ENCODE data around the gene FOXM1.

Gene FOXM1

GRCh38 chr12:2826721-2827515 is 50.1 kb downstream of the FOXM1 start:
- H3K4me3 ChIP-seq (ENCODE audit: low read depth, low read length): no peak overlapping the region
- TF ChIP-seq CTCF (IDR thresholded peaks at IDR 0.05; ENCODE audit: low read depth, low read length): no peak

GRCh38 chr12:2826036-2826435 is 50.9 kb downstream of the FOXM1 start:
- no peak for TF ChIP-seq CTCF (IDR thresholded peaks at IDR 0.05; ENCODE audit: low read depth, low read length)
- no peak overlapping the region for H3K4me3 ChIP-seq (ENCODE audit: low read depth, low read length)

- no peak overlapping the region for H3K4me3 ChIP-seq (ENCODE audit: low read depth, low read length)
- TF ChIP-seq CTCF (IDR thresholded peaks at IDR 0.05; ENCODE audit: low read depth, low read length): no peak
These were observed 51.8 kb downstream of the FOXM1 start for GRCh38 chr12:2825132-2825531.

- no peak overlapping the region for H3K4me3 ChIP-seq (ENCODE audit: low read depth, low read length)
- no peak for TF ChIP-seq CTCF (IDR thresholded peaks at IDR 0.05; ENCODE audit: low read depth, low read length)
These were observed 52.4 kb downstream of the FOXM1 start for GRCh38 chr12:2824541-2824940.

GRCh38 chr12:2823483-2823882 is 53.5 kb downstream of the FOXM1 start:
- no peak for TF ChIP-seq CTCF (IDR thresholded peaks at IDR 0.05; ENCODE audit: low read depth, low read length)

GRCh38 chr12:2820432-2820831 is 56.5 kb downstream of the FOXM1 start:
- TF ChIP-seq CTCF (IDR thresholded peaks at IDR 0.05; ENCODE audit: low read depth, low read length): no peak
- no peak overlapping the region for H3K4me3 ChIP-seq (ENCODE audit: low read depth, low read length)

More at GRCh38 chr12:2823483-2823882, 53.5 kb downstream of the FOXM1 start:
- no peak overlapping the region for H3K4me3 ChIP-seq (ENCODE audit: low read depth, low read length)

GRCh38 chr12:2819810-2820209 is 57.2 kb downstream of the FOXM1 start:
- no peak for TF ChIP-seq CTCF (IDR thresholded peaks at IDR 0.05; ENCODE audit: low read depth, low read length)
- no peak overlapping the region for H3K4me3 ChIP-seq (ENCODE audit: low read depth, low read length)
